ENCODE data around the gene PREB.

The PREB gene

GRCh38 chr2:27152796-27153464, 18.5 kb upstream of the PREB start:
- in situ Hi-C loops (cut with MboI; ENCODE audit: low sequenced_read_pairs) = no loop called here

GRCh38 chr2:27152102-27152795, 17.8 kb upstream of the PREB start:
- in situ Hi-C loops (cut with MboI; ENCODE audit: low sequenced_read_pairs) = no loop called here

- in situ Hi-C loops (cut with MboI; ENCODE audit: low sequenced_read_pairs) = no loop called here
These were observed 16.3 kb upstream of the PREB start for GRCh38 chr2:27150639-27151230.

GRCh38 chr2:27149570-27150405, 15.4 kb upstream of the PREB start:
- in situ Hi-C loops (cut with MboI; ENCODE audit: low sequenced_read_pairs) = no loop called here

GRCh38 chr2:27148801-27149439, 14.5 kb upstream of the PREB start, which contains the start of gene TCF23:
Gene TCF23, plus strand, starts transcription at chr2:27149004. Its CDS starts 130 bp downstream, at chr2:27149134.
- in situ Hi-C loops (cut with MboI; ENCODE audit: low sequenced_read_pairs) = no loop called here

- in situ Hi-C loops (cut with MboI; ENCODE audit: low sequenced_read_pairs) = no loop called here
These were observed 13.5 kb upstream of the PREB start for GRCh38 chr2:27147935-27148334.

- in situ Hi-C loops (cut with MboI; ENCODE audit: low sequenced_read_pairs) = no loop called here
These were observed 11.2 kb upstream of the PREB start for GRCh38 chr2:27145682-27146081.

- in situ Hi-C loops (cut with MboI; ENCODE audit: low sequenced_read_pairs) = no loop called here
These were observed 8.8 kb upstream of the PREB start for GRCh38 chr2:27143285-27143684.

GRCh38 chr2:27139310-27139709, 4.9 kb upstream of the PREB start, which contains the start of gene PRR30:
Gene PRR30, minus strand, starts transcription at chr2:27139410. Its CDS starts 1,081 bp downstream, at chr2:27138329.
- in situ Hi-C loops (cut with MboI; ENCODE audit: low sequenced_read_pairs) = no loop called here

GRCh38 chr2:27138111-27138510, 3.7 kb upstream of the PREB start:
- in situ Hi-C loops (cut with MboI; ENCODE audit: low sequenced_read_pairs) = no loop called here

- in situ Hi-C loops (cut with MboI; ENCODE audit: low sequenced_read_pairs) = no loop called here
These were observed 3.0 kb upstream of the PREB start for GRCh38 chr2:27137322-27137935.

- in situ Hi-C loops (cut with MboI; ENCODE audit: low sequenced_read_pairs) = no loop called here
These were observed 2.3 kb upstream of the PREB start for GRCh38 chr2:27136751-27137150.

GRCh38 chr2:27135478-27135955, 1.1 kb upstream of the PREB start:
- in situ Hi-C loops (cut with MboI; ENCODE audit: low sequenced_read_pairs) = no loop called here

- in situ Hi-C loops (cut with MboI; ENCODE audit: low sequenced_read_pairs) = no loop called here
These were observed 493 bp upstream of the PREB start for GRCh38 chr2:27134781-27135477.

GRCh38 chr2:27133195-27133875, 1.1 kb downstream of the PREB start:
- in situ Hi-C loops (cut with MboI; ENCODE audit: low sequenced_read_pairs) = no loop called here

- in situ Hi-C loops (cut with MboI; ENCODE audit: low sequenced_read_pairs) = no loop called here
These were observed 3.0 kb downstream of the PREB start for GRCh38 chr2:27131429-27131828.

GRCh38 chr2:27130396-27130795, 4.0 kb downstream of the PREB start:
- in situ Hi-C loops (cut with MboI; ENCODE audit: low sequenced_read_pairs) = no loop called here

- in situ Hi-C loops (cut with MboI; ENCODE audit: low sequenced_read_pairs) = no loop called here
These were observed 5.5 kb downstream of the PREB start for GRCh38 chr2:27128668-27129571.
